Osteoblast (primary cell): ENCODE measurements around the gene VMP1. TPM values are rescaled to one million over a fixed set of nuclear protein-coding genes. Genes with fewer than 3 reads are reported as not detected.

Experiments
- DNase-seq: peaks from one replicate; pipeline ENCODE4 v3.0.0; 2011; ENCODE audit warnings: low spot score, mixed read lengths; ENCODE audit not compliant: insufficient read length; ENCODE audit errors: missing footprints
- H2AFZ ChIP-seq: 2 replicates; pipeline ENCODE4 v1.6.0; 2011; ENCODE audit warnings: mild to moderate bottlenecking, low read length
- H3K27ac ChIP-seq: 2 replicates; pipeline ENCODE4 v1.5.1; 2011; ENCODE audit warnings: mild to moderate bottlenecking, low read depth, low read length, moderate library complexity
- H3K27me3 ChIP-seq: 2 replicates; pipeline ENCODE4 v1.6.0; 2012; ENCODE audit warnings: mild to moderate bottlenecking, control low read depth, inconsistent platforms, low read length, moderate library complexity; ENCODE audit not compliant: insufficient read depth
- H3K36me3 ChIP-seq: 2 replicates; pipeline ENCODE4 v1.5.1; 2011; ENCODE audit warnings: mild to moderate bottlenecking, low read length, control low read depth, moderate library complexity; ENCODE audit not compliant: insufficient read depth
- H3K4me1 ChIP-seq: 2 replicates; pipeline ENCODE4 v1.5.1; 2011; ENCODE audit warnings: mild to moderate bottlenecking, low read length, control low read depth, moderate library complexity; ENCODE audit not compliant: insufficient read depth
- H3K4me2 ChIP-seq: 2 replicates; pipeline ENCODE4 v1.6.0; 2011; ENCODE audit warnings: mild to moderate bottlenecking, low read length; ENCODE audit not compliant: insufficient read depth
- H3K4me3 ChIP-seq: fragments of 200-600 bp; sonication (generic); 3 replicates; pipeline ENCODE4 v1.5.1; 2012; ENCODE audit warnings: mild to moderate bottlenecking, low read length, inconsistent platforms; ENCODE audit not compliant: insufficient read depth
- H3K79me2 ChIP-seq: 2 replicates; pipeline ENCODE4 v1.6.0; 2012; ENCODE audit warnings: mild to moderate bottlenecking, low read length, control low read depth, inconsistent platforms; ENCODE audit not compliant: insufficient read depth
- H3K9me3 ChIP-seq: 2 replicates; pipeline ENCODE4 v1.5.1; 2011; ENCODE audit warnings: low read depth, low read length, control low read depth
- H4K20me1 ChIP-seq: 2 replicates; pipeline ENCODE4 v1.6.0; 2012; ENCODE audit warnings: mild to moderate bottlenecking, low read length, control low read depth; ENCODE audit not compliant: insufficient read depth
- CTCF ChIP-seq: IDR thresholded peaks from 2 replicates; pipeline ENCODE4 v1.5.1; 2011; ENCODE audit warnings: mild to moderate bottlenecking, low read depth, low read length, moderate library complexity; ENCODE audit errors: extremely low read depth
- total RNA-seq: library from RNA; depleted of rRNA; stranded (reverse); fragments of >200 nt; gene quantifications from 2 replicates; pipeline ENCODE4 v1.2.3, GENCODE V29; 2012

Gene VMP1
- total RNA-seq, 1 donor, result 415 TPM

- no peak for TF ChIP-seq CTCF
- Histone ChIP-seq H3K4me1 (peaks cover 50% of the 10 kb centered on the region), H2AFZ (no peak overlapping the region), H3K27ac (peak overlapping the region; percentile 68), H3K36me3 (peaks cover 5% of the 10 kb centered on the region), H3K27me3 (no peaks in the 10 kb centered on the region), H4K20me1 (no peaks in the 10 kb centered on the region), H3K4me2 (peak overlapping the region; percentile 39), H3K4me3 (no peak overlapping the region), H3K9me3 (no peaks in the 10 kb centered on the region), H3K79me2 (peaks cover 13% of the 10 kb centered on the region)
- DNase-seq, result no peak
Observed at GRCh38 chr17:59767176-59767575, 59.7 kb downstream of the VMP1 start.

DNA sequence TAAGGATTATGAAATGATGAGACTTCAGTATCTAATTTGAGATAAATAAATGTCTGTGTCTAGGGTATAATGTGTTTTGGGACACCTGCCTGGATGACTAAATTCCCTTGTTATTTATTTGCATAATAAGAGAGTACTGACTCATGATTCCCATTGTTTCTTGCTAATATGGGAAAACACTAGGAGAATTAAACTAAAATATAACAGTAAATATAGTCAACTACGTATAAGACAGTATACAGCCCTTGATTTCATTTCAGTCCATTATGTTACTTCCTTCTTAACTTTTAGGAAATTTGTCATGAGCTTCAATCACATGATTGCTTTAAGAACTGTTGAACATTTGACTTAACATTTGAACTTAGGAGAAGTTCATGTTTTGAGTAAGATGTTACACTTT lies 62.4 kb downstream of the VMP1 start:
- no peak for DNase-seq
- Histone ChIP-seq H3K27ac (peak overlapping the region; percentile 52), H3K9me3 (no peaks in the 10 kb centered on the region), H4K20me1 (no peaks in the 10 kb centered on the region), H2AFZ (no peak overlapping the region), H3K36me3 (peaks cover 5% of the 10 kb centered on the region), H3K4me2 (no peak overlapping the region), H3K27me3 (no peaks in the 10 kb centered on the region), H3K79me2 (peaks cover 7% of the 10 kb centered on the region), H3K4me3 (no peak overlapping the region), H3K4me1 (peaks cover 31% of the 10 kb centered on the region)
- TF ChIP-seq CTCF, result no peak

DNA sequence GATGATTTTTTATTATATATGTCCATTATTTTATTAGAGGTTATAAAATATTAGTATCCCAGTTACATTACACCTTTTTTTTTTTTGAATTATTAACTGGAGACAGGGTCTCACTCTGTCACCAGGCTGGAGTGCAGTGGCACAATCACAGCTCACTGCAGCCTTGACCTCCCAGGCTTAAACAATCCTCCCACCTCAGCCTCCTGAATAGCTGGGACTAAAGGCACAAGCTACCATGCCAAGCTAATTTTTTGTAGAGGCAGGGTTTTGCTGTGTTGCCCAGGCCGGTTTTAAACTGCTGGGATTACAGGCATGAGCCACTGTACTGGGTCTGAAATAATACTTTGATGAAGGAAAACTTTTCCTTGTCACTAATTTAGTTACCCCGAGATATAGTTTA lies 63.6 kb downstream of the VMP1 start:
- DNase-seq, result no peak
- peaks cover 27% of the 10 kb centered on the region for H3K4me1 ChIP-seq
- no peak for TF ChIP-seq CTCF
- H3K4me2 ChIP-seq, result no peak overlapping the region
- H3K36me3 ChIP-seq, result peaks cover 7% of the 10 kb centered on the region
- no peaks in the 10 kb centered on the region for H3K27me3 ChIP-seq
- H2AFZ ChIP-seq, result no peak overlapping the region
- no peaks in the 10 kb centered on the region for H4K20me1 ChIP-seq
- no peak overlapping the region for H3K4me3 ChIP-seq
- no peaks in the 10 kb centered on the region for H3K9me3 ChIP-seq
- peaks cover 4% of the 10 kb centered on the region for H3K79me2 ChIP-seq
- no peak overlapping the region for H3K27ac ChIP-seq

GRCh38 chr17:59775786-59776350 lies 68.4 kb downstream of the VMP1 start:
- Histone ChIP-seq H3K9me3 (no peaks in the 10 kb centered on the region), H3K79me2 (peaks cover 4% of the 10 kb centered on the region), H3K4me1 (peaks cover 13% of the 10 kb centered on the region), H3K4me3 (no peak overlapping the region), H3K27me3 (no peaks in the 10 kb centered on the region), H3K4me2 (no peak overlapping the region), H3K27ac (no peak overlapping the region), H2AFZ (no peak overlapping the region), H3K36me3 (peaks cover 16% of the 10 kb centered on the region), H4K20me1 (no peaks in the 10 kb centered on the region)
- no peak for DNase-seq
- TF ChIP-seq CTCF, result no peak
